SK-MEL-5 (cell line): ENCODE results near the gene SLC38A1. TPM values are rescaled to one million over a fixed set of nuclear protein-coding genes. Genes with fewer than 3 reads are reported as not detected.
"Not testable (repeated sequence)": the region's sequence is repeated elsewhere in the genome, so short reads cannot be mapped to it uniquely, and the experiment has no call there.

Source experiments
- DNase-seq: peaks from one replicate; pipeline ENCODE4 v3.0.0-alpha.2; 2016; ENCODE audit warnings: low read depth, low spot score
- in situ Hi-C: cut with HindIII; loops from 2 replicates; pipeline ENCODE4 v1.10.0; 2016; ENCODE audit warnings: low sequenced_read_pairs, high pct_unique_total_duplicates, low pct_unique_long_range_greater_than_20kb
- total RNA-seq: library from RNA; depleted of rRNA; stranded (reverse); fragments of >200 nt; shearing (Covaris generic); gene quantifications from 2 replicates; pipeline ENCODE4 v1.2.3, GENCODE V29; 2014

SLC38A1 gene
- total RNA-seq, 1 experiment from 2014 or later, result 3.5 TPM

DNA sequence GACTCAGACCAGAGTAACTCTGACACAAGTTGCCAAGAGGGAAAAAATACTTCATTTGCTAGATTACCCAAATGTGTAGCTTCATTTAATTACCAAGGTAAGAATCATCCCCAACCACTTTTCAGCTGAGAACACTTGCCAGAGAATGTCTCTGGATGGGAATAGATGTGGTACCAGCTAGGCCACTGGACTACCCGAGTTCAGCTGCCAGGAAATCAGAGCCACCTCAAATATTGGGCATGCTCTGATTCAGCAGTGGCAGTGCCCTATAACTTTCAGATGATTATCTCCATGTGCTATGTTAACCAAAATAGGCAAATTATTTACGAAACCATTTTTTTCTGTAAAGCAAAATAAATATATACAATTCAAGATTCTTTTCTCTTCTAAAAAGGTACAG is 80.7 kb downstream of the SLC38A1 start:
- in situ Hi-C loops, result no loop called here
- DNase-seq, result no peak

DNA sequence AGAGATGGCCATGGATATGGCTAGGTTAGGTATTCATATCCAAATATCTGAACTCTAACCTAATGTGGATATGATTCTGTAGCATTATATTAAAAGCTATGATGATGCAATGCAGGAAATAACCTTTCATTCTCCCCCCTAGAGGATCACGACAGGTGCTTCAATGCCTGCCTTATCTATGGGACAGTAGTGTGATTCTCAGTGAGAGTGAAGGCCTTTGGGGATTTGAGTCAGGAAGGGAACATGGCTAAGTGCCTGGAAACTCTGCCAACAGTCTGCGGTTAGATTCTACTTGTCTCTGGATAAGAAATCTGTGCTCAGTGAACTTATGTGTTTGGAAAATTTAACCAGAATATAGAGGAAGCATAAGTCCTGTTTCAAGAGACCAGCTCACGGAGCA is 81.8 kb downstream of the SLC38A1 start:
- peak; percentile 6 for DNase-seq
- in situ Hi-C loops, result no loop called here

DNA sequence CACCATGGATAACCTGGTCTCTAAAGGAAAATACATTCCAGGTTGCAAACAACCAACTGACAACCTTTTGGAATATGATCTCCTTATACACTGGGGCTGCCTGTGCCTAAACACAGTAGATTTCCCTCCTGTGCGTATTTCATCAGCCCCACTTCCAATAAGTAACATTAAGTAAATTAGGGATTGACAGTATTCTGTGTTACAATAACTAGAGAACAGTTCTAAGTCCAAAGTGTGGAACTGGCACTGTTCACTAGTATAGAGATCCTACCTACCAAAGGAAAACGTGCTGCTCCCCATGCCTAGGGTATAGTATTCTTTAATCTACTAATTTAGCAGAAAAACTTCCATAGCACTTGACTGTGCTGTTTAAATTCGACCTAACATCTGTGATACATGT is 82.8 kb downstream of the SLC38A1 start:
- in situ Hi-C loops, result no loop called here
- DNase-seq, result no peak

DNA sequence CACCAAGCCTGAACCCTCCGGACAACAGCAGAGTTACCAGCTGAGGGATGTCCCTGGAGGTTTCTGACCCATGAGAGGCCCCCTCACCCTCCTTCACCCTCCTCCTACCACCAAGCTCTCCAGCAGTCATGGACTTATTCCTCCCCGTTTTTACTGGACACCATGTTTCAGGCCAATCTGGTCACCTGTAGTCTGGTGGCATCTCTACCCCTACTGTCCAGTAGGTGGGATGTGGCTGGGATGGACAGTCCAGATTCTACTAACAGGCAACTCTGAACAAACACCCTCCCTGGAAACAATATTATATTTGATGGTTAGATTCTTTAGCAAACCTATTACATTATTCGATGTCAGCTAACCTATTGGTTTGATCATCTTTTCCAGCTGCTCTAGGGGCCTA is 83.2 kb downstream of the SLC38A1 start:
- in situ Hi-C loops, result no loop called here
- no peak for DNase-seq

DNA sequence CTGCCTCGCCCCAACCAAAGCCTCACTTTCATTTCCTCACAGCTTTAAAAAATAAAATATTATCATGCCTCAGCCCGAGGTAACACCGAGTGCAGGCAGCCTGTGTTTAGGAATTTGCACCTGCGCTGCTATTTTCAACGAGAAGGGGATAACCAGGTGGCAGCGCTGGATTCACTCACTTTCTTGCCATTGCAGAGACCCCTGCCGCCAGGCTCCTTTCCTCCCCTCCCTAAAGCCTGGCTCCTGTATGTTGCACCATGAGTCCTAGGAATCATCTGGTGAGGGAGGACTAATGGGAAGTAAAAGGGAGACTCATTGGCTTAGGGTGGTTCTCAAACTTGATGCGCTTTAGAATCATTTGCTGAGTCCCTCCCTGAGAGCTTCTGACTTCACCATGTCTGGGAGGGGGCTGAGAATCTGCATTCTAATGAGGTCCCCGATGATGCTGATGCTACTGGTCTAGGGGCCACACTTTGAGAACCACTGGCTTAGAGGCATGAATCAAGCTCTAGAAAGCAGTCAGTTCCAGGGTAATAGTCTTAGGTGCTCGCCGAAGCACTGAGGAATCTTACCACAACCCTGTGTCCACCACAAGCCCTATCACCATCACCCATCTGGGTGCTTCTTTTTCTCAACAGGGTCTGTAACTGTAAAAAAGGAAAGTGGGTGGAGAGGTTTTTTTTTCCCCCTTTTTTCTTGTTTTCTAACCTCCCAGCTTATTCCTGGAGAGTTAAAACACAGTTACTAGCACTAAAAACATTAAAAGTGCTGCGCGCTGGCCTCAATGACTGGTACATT is 83.8 kb downstream of the SLC38A1 start:
- no peak for DNase-seq
- in situ Hi-C loops, result no loop called here

DNA sequence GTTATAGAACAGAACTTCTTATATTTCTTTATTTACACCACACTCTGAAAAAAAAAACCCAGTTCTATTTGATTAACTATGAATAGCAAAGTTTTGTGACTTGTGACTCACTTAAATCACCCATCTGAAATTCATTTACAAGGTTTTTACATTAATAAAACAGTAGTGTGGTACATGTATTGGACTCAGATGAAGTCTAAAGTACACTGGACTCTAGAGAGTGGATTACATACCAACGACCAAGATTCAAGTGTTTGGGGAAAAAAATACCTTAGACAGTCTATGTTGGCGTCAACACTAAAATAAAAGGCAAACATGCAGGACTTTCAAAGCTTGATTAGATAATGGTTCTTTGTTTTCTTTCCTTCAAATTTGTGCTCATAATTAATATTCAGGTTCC is 85.7 kb downstream of the SLC38A1 start:
- in situ Hi-C loops, result no loop called here

DNA sequence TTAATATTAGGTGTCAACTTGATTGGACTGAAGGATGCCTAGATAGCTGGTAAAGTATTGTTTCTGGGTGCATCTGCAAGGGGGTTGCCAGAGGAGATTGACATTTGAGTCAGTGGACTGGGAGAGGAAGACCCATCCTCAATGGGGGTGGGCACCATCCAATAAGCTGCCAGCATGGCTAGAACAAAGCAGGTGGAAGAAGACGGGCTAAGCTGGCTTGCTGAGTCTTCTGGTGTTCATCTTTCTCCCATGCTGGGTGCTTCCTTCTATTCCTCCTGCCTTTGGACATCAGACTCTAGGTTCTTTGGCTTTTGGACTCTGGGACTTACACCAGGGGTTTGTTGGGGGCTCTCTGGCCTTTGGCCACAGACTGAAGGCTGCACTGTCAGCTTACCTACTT is 87.4 kb downstream of the SLC38A1 start:
- no peak for DNase-seq
- in situ Hi-C loops, result no loop called here

More for the DNA sequence above, 85.7 kb downstream of the SLC38A1 start:
- DNase-seq, result no peak

DNA sequence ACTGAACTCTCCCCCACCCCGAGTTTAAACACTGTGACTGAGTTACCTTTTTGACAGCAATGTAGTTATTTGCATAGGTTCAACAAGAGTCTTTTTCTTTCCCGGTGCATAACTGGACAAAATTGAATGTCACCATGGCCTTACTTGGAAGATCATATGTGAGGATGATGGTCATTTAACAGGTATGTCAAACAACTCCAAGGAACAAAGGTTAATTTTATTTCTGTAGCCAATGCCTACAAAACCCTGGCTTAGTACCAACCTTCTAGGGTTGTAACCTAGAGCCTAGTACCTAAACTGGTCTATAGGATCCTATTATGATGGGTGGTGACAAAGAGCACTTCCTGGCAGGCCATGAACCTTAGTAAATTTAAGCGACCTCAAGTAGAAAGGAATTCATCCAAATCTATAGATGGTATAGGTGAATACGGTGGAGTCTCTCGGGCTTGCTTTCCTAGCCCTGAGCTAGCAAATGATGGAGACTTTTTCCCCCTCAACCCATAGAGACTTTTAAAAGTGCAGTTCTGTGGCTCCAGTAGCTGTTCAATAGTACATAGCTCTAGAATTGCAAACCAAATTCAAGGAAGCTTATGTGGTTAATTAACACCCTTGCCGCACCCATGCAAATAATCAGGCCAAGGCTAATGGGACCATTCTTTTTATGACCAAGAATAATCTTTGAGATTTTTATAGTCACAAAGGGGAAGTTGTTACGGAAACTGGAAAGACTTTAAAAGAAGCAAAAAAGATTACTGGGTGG is 89.0 kb downstream of the SLC38A1 start:
- DNase-seq, result no peak

DNA sequence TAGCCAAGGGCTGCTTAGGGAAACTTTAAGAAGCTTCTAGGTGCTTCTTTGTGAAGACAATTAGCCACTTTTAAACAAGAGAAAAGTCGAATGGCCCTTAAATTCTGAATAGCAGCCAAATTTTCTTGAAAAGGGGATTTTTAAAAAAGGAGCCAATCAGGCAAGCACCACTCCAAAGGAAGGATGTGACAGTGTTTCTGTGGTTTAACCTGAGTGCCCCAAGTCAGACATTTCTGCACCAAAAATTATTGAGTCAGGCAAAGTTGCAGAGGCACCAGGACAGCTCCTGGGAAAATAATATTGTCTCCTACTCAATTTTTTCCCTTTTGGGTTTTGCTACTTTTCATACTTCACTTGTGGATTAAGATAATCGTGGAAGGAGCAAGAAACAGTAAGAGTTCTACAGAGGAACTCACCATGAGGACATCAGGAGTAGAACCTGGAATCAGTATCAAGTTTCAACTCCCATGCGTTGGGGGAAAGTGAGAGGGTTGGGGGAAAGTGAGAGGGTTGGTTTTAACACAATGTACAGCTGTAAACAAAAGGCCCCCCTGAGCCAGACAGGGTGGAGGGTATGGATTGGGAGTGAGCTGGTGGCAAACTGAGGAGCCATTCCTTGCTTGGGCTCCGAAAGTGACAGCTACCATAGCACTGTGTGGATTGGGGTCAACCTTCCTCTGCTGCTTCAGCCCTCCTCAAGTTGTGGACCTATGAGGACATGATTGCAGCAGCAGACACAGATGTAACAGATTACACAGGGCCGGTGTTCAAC is 90.8 kb downstream of the SLC38A1 start:
- DNase-seq, result no peak
- in situ Hi-C loops, result no loop called here

More for the DNA sequence above, 89.0 kb downstream of the SLC38A1 start:
- in situ Hi-C loops, result no loop called here

DNA sequence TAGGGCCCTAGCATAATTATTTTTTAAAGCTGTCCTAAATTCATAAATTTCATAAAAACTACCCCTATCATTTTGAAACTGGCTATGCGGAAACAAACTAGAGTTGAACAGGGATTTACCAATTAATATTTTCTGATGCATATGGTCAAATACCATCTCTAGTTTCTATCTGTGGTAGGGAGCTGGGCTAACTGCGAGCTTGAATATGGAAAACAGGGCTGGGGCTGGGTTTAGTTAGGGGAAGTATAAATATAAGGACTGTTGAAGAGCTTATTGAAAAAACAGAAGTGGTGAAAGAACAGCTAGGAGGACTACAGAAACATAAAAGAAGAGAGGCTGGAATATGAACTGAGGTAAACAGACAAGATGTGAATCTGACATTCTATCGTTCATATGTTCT is 91.8 kb downstream of the SLC38A1 start:
- no peak for DNase-seq
- in situ Hi-C loops, result no loop called here

DNA sequence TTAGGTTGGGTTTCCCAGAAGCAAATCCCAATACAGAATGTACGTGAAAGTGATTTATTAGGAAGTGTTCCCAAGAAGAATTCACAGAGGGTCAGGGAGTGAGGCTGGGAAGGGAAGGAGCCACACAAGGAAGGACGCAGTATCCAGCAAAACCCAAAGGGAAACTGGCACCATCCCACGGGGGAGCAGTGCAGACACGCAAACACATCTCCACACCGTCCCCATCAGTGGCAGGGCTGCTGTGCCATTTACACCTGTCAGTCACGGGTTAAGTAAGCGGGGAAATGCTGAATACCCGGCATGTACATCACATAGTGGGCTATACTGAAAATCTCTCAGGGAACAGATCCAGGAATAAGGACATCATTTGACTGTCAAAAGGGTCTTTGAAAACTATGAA is 93.9 kb downstream of the SLC38A1 start:
- in situ Hi-C loops, result no loop called here

DNA sequence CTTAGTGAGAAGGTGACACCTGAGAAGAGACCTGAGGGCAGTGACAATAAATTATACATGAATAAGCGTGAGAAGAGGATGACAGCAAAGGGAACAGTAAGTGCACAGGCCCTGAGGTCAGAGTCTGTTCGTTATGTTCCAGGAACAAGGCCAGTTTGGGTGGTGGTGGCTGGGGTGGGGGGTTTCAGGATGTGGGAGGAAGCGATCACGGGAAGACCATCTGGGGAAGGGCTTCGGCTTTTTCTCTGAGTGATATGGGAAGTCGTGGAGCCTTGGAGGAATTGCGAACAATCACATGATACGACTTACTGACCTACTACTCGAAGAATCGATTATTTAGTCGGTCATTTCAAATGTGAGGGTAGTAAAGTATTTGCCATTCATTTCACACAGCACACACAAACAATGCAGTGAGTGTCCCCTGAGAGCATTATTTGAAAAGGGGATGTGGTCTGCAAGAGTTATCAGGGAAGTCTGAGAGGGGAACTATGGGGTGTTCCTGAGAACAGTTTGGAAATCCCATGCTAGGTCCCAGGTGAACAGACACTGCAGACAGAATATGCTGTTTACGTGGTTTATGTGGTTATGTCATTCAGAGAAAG is 94.7 kb downstream of the SLC38A1 start:
- in situ Hi-C loops, result no loop called here
- DNase-seq, result no peak

More for the DNA sequence above, 93.9 kb downstream of the SLC38A1 start:
- no peak for DNase-seq

DNA sequence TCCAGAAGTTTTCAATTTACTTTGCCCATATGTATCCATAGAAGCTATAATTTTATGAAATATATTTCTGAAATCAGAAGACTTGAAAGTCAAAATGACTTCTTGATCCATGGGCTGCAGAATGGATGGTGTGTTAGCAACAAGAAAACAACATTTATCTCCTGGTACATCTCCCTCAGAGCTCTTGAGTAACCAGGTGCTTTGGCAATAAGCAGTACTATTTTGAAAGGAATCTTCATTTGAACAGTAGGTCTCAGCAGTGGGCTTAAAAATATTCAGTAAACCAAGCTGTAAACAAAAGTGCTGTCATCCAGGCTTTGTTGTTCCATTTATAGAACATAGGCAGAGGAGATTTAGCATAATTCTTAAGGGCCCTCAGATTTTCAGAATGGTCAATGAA is 100.4 kb downstream of the SLC38A1 start:
- DNase-seq, result no peak
- in situ Hi-C loops, result no loop called here

DNA sequence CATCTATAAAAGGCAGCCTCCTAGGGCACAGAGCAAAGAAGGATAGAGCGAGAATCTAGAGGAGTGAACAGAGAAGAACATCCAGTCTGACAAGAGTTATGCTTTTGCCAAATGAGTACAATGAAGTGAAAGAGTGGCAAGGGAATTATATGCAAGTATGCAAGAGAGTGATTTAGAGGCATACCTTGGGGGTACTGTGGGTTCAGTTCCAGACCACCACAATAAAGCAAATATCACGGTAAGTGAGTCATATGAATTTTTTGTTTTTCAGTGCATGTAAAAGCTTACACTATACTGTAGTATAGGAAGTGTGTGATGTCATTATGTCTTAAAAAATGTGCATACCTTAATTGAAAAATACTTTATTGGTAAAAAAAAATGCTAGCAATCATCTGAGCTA is 101.4 kb downstream of the SLC38A1 start:
- in situ Hi-C loops, result no loop called here

DNA sequence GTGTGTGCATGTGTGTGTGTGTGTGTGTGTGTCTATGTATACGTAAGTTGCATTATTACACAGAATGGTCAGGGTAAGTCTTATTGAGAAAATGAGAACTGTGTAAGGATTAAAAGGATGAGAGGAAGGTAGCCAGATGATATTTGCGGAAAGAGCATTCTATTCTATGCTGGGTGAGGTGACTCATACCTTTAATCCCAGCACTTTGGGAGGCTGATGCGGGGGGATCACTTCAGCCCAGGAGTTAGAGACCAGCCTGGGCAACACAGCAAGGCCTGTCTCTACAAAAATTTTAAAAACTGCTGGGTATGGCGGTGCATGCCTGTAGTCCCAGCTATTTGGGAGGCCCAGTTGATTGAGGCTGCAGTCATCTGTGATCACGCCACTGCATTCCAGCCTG is 103.7 kb downstream of the SLC38A1 start:
- in situ Hi-C loops, result no loop called here
- no peak for DNase-seq

More for the DNA sequence above, 101.4 kb downstream of the SLC38A1 start:
- no peak for DNase-seq

DNA sequence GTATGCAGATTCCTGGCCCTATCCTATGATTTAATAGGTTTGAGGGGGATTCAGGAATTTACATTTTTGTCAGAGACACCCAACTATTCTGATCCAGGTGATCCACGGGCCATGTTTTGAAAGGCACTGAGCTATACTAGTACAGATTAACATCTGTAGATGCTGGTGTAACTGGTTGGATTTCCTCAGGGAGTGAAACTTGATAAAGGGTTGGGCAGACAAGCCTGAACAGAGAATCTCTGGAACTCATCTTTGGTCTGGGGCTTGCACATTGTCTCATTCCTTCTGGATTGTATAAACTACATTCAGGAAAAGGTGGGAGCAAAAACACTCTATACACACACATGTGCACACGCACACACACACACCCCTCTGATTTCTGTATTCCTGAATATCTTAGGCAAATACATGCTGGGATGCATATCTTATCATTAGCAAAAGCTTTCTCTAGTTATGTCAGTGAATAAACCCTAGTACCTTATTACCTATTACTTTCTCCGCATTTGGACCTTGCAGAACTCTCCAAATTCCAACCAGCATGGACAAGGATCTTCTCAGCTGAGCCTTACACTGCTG is 104.6 kb downstream of the SLC38A1 start:
- in situ Hi-C loops, result no loop called here
- DNase-seq, result no peak

DNA sequence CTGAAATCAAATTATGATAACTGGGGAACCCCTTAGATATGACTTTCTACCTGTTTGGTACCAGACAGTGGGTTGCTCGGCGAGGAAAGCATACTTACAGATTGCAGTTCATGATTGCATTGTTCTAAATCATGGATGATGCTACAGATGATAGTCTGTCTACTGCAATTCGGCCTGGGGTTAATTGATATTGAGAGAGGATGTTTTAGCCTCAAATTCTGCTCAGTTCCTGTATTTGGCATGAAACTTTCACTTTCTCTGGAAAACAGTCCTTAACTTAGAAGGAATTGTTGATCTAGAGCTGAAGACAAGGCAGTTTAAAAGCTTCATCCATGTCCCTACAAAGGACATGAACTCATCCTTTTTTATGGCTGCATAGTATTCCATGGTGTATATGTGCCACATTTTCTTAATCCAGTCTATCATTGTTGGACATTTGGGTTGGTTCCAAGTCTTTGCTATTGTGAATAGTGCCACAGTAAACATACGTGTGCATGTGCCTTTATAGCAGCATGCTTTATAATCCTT is 106.2 kb downstream of the SLC38A1 start:
- in situ Hi-C loops, DNase-seq: not testable (repeated sequence)
